HG02759 (cell line): ENCODE data around the gene IGLL5.
"Not testable (repeated sequence)": the region's sequence is repeated elsewhere in the genome, so short reads cannot be mapped to it uniquely, and the experiment has no call there.

Experiments
- ATAC-seq: cut with Tn5 transposase; IDR thresholded peaks from one replicate; pipeline ENCODE4 v1.9.1; 2021; ENCODE audit warnings: mild to moderate bottlenecking, moderate library complexity; ENCODE audit not compliant: unreplicated experiment

IGLL5 gene

DNA sequence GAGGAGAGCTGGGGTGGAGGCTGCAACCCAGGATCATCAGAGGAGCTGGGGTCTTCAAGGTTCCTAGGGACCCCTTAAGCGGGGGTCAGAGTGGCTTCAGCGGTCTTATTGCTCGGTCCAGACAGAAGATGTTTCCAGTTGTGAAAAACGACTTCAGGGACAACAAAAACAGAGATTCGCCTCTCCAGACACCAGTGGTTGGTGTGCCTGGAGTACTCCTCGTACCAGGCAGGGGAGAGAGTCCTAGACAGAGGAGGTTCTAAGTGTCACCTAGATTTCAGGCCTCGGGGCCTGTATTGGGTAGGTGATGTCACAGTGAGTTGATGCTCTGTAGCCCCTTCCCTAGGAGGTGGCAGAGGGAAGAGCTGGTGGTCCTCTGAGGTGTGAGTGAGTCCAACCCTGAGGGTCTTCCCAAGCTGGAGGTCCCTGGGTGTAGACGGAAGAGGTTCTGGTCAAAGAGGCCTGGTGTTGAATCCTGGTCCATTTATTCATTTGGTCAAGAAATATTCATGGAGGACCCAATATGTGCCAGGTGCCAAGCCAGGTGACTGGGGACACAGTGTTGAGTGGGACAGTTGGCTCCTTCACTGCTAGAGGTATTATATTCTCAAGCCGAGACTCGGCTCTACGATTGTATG, 4.4 kb upstream of the IGLL5 start:
- ATAC-seq, result no peak

DNA sequence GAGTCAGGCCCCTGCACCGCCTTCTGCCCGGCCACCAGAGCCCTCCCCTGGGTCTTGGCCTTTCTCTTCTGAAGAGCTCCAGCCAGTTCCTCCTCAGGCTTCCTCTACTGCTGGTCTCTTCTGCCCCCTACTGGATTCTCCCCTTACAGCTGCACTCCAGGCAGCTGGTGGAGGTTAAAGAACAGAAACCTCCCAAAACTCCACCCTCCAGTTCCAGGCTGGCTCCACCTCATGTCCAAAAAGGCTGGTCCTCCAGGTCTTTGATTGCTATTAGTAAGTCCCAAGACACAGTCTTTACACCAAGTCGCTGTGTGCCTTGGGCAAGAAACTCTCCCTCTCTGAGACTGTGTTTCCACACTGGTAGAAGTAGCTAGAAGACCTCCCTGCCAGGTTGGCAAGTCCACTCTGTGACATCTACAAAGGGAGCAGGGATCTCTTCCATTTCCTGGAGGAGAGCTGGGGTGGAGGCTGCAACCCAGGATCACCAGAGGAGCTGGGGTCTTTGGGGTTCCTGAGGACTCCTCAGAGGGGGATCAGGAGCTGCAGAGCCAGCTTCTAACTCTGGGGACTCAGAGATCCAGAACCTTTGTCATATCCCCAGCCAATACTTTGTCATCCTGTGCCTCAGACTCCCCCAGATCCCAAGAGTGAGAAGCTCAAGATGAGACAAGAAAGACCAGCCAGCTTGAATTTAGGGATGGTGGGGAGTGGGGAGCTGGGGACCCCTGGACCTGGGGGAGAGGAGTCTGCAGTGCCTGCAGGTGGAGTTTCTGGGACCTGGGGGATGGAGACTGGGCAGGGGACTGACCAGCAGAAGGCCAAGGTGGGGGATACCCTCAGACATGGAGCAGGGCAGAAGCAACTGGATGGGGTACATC, 3.4 kb upstream of the IGLL5 start:
- peak; percentile 30 for ATAC-seq

DNA sequence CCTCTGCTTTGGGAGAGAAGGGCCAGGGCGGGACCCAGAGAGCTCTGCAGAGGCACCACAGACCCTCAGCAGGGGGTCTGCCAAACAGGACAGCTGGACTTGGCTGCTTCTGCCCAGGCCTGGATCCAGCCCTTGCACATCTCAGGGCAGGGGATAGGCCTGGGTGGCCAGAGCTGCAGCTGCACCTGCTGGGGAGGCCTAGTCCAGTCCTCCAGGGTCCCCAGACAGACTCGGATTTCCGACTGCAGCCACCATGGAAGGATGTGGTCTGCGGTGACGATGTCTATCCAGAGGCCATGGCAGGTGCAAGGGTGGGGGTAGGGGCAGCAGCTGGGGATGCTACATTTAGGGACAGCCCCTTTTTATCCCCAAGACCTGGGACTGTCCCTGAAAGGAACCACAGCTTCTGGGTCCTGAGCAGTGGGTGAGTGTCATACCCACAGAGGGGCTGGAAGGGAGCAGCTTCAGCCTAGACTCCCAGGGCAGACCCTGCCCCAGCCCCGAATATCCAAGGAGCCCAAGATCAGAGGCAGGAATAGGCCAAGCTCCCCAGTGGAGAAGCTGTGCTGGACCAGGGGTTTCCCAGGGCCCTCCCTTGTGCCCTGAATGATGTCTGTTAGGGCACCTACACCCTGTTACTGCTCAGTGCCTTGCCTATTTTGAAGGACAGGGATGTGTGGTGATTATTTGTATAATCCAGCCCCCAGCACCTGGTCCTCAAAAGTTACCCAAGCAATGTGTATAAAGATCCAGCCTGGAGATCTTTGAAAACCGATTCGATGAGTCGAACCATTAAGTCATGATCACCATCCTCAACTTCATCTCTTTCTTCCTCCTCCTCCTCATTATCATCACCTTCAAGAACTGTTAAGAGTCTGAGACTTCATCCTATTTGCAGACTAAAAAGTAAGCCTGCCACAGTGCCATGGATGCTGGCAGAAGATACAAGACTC, 2.5 kb upstream of the IGLL5 start:
- peak; percentile 72 for ATAC-seq

DNA sequence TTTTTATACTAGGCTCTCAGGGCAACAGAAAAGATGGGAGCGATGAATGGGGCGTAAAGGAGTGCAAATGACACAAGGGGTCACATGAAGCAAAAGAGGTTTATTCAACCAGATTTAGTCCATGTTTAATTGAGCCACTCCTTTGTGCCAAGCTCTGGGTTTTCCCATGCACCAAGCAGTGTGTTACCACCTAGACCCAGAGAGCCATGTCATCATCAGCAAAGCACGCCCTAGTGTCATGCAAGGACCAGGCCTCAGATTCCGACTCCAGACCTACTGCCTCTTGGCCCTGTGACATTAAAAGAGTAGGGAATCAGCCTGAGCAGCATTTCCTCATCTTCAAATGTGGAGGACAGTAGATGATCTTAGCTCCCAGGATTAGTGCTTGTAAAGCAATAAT, 1.1 kb upstream of the IGLL5 start:
- ATAC-seq, result no peak

DNA sequence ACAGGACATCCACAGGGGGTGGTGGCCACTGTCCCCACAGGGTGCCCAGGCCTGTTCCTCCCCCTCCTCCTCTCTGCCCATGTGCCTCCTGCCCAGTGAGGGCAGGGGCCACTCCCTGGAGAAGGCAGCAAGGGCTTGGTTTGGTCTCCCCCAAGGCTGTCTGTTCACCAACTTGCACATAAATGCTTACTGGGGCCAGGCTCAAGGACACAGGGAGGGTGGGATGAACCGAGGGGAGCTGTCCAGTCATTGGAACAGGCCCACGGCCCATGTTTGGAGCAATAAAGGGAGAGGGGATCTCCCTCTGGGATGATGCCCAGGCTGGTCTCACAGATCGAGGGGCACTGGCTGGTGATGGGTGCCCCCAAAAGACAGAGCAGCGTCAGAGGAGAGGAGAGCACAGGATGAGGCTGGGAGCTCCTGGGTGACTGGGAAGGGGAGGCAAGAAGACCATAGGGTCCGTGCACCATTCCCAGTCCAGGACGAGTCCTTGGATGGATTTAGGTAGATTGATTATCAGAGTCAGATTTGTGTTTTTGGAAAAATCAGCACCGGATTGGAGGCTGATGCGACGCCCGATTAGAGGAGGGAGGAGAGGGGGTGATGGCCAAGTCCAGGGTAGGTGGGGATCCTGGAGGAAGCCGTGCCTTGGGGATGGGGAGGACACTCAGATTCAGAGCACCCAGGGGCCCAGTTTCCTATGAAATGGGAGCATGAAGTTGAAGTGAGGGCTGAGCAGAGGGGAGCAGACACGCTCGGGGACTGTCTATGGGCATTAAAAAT, 1.1 kb downstream of the IGLL5 start:
- no peak for ATAC-seq

DNA sequence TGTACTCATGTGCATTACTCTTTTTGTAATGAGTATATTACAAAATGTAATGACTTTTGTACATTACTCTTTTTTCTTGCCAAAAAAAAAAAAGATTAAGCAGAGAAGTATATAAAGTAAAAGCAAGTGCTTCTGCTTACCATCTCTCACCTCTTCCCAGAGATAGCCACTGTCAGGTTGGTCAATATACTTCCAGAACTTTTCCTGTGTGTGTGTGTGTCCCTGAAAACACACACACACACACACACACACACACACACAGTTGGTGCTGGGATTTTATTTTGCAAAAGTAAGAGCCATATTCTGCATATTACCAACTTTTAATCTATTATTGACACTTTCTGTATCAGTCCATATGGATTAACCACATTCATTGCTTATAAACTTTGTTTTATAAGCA, 2.5 kb downstream of the IGLL5 start:
- no peak for ATAC-seq

DNA sequence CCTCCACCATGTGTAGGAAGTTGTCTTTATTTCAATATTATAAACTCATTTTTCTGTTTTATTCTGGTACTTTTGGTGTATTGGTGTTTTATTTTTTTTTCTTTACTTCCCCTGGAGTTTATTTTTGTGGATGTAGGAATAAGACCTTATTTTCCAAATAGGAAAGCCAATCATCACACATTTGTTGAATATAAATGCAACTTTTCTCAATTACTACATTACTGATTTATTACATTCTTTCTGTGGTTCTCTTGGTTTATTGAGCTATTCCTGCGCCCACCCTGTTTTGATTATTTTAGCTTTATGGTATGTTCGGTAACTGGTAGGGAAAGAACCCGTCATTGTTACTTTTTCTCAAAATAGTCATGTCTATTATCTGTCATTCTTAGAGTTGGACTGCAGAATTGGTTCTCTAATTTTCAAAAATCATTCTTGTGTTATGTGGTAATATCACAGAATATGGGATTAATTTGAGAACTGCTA, 3.6 kb downstream of the IGLL5 start:
- ATAC-seq, result no peak

DNA sequence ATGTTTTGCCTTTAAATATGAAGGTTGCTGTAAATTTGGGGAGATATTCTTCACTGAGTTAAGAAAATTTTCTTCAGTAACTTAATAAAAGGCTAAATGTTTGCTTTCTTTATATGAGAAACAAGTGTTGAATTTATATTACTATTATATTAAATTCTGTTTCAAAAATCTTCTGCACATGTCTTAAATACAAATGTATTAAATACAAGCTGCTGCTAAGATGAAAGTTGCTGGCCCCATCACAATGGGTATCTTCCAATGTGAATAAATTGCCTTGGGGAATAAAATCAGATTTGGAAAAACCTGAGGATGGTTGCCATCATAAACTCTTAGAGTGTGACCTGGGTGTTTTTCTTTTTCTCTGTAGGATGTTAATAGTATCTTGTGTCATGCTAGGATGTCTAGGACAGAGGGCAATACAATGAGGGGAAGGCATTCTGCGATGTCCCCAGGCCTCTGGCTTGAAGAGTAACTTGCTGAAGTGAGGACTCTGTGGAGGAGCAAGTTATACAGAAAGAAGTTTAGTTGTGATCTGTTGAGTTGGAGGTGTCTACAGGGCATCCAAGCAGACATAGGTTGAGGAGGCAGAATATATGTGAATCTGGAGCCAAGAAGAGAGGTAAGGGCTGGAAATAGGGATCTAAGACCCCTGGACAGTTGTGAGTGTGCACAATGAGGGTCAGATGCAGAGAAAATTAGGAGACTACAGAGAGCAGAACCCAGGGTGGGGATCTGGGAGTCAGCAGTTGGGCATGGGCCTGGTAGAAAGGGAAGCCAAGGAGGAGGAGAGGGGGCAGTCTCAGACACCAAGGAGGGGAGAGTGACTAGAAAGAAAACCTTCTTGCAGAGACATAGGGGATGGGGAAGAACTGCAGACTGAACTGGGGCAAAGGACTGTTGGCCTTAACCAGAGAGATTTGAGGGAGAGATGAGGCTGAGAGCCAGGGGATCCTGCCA, 4.8 kb downstream of the IGLL5 start:
- no peak for ATAC-seq

DNA sequence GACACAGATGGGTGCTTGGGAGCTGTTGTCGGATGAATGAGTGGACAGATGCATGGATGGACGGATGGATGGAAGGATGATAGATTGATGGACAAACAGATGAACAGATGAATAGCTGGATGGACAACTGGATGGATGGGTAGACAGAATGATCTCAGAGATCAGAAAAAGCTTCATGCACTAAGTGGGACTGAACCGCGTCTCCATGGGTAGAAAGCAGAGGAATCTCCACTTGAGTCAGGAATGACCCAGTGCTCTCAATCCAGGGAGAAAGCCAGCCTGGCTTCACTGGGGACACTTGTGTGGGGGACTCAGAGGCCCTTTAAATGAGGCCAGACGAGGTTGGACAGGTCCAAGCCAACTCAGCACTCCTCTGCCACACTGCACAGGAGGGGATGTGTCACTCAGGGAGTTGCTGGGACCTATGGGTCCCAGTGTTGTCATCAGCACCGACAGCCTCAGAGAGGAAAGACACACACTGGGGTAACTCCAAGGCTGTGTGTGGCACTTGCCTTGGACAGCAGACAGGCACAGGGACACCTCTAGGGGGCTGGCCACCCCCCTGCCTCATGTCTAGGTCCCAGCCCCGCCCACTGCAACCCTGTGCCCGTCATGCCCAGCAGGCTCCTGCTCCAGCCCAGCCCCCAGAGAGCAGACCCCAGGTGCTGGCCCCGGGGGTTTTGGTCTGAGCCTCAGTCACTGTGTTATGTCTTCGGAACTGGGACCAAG, 5.6 kb downstream of the IGLL5 start:
- ATAC-seq, result no peak

DNA sequence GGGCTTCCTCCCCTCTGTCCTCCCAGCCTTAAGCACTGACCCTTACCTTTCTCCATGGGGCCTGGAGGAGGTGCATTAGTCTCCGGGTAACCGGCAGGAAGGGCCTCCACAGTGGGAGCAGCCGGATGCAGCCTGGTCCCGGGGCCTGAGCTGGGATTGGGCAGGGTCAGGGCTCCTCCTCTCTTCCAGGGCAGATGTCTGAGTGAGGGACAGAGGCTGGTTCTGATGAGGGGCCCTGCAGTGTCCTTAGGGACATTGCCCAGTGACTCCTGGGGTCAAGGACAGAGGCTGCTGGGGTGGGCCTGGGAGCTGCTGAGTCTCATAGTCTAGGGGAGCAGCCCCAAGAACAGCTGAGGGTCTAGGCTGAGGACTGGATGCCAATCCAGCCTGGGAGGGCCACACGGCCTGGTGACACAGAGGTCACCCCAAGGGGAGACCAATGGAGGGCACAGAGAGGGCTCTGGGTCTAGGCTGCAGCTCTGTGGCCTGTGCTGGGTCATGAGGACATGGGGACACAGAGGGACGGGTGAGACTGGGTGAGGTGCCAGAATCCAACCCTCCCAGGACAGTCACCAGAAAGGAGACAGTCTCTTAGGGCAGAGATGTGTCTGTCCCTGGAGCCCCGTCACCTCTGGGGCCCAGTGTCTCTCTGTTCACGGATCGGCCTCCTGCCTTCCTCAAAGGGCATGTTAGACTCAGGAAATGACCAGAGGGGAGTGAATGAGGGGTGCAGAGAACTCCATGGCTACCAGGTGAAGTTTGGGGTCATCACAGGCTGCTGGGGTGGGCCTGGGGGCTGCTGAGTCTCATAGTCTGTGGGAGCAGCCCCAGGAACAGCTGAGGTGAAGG, 6.5 kb downstream of the IGLL5 start:
- no peak for ATAC-seq

DNA sequence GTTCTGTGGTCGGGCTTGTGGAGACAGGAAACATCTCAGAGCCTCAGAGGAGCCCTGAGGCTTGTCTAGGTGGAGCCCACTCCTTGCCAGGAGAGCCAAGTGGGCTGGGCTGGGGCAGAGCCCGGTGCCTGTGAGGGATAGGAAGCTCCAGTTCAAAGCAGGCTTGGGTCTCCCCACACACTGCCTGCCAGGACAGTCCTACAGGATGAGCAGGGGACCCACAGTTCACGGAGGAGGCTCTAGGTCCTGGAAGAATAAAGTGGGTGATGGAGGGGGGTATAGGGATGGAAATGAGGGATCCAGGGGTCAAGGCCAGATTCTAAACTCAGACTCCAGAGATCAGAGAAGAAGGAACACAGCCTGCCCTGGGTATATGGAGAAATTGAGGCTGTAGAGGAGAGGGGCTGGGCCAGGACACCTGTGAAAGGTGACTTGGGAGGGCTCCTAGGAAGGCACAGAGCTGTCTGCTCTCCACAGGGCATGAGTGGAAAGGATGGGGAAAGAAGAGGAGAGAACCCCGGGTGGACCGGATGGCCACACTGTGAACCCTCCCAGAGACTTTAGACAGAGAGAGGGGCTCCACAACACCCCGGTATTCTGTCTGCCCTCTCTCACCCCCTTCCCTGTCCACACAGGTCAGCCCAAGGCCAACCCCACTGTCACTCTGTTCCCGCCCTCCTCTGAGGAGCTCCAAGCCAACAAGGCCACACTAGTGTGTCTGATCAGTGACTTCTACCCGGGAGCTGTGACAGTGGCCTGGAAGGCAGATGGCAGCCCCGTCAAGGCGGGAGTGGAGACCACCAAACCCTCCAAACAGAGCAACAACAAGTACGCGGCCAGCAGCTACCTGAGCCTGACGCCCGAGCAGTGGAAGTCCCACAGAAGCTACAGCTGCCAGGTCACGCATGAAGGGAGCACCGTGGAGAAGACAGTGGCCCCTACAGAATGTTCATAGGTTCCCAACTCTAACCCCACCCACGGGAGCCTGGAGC, 7.4 kb downstream of the IGLL5 start:
- ATAC-seq, result no peak

DNA sequence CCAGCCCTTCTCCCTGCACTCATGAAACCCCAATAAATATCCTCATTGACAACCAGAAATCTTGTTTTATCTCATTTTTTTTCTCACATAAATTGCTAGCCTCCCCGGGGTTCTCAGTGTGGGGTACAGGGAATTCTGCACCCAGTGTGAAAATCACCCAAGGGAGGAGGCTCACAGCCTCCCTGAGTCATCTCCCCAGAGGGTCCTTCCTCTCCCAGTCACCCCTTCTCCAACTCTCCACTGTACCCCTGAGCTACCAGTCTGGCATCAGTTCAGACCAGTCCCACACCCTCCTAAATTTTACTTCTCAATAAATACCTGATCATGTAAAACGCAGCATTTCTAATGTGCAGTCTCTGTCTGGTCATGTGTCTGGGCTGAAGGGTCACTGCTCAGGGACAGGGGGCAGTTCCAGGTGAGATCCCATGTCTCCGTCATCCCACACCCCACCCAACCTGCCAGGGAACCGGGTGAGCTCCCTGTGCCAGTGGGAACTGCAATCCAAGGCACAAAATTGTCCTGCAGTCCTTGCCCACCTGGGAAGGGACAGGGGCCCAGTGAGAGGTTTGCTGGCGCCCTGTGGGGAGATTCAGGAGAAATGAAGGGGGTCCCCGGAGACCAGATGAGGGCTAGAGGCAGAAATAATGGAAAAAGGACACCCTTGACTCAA, 8.3 kb downstream of the IGLL5 start:
- ATAC-seq, result no peak

DNA sequence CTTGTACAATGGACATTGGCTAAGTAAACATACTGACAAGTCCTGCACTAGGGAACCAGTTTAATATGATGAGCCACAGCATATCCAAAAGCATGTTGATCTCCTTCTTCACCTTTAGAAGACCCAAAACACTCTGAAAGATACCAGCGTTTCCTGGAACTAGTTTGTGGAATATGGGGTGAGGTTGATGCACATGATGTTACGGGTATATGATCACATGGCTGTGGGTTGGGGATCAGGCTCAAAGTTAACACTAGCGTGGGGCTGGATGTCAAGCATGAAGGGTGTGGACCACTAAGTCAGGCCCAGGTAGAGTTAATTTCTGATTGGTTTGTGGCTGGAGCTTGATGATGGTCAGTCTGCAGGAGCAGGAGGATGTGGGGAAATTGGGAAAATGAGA, 9.0 kb downstream of the IGLL5 start:
- no peak for ATAC-seq

DNA sequence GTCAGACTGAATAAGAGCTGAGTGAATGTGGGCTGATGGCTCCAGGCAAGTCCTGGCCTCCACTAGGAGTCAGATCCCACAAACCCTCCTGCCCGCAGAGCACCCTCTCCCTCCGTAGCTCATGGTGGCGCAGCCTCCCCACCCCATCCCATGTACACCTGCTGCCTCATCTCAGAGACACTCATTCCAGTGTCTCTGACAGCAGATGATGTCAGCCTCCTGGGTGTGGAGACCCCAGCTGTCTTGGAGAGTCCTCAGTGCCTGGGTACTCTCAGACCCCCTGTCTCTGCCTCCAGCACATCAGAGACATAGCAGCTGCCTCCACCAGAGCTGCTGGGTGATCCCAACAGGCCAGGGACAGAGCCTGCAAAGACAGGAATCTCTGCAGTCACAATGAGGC, 9.5 kb downstream of the IGLL5 start:
- ATAC-seq, result no peak

DNA sequence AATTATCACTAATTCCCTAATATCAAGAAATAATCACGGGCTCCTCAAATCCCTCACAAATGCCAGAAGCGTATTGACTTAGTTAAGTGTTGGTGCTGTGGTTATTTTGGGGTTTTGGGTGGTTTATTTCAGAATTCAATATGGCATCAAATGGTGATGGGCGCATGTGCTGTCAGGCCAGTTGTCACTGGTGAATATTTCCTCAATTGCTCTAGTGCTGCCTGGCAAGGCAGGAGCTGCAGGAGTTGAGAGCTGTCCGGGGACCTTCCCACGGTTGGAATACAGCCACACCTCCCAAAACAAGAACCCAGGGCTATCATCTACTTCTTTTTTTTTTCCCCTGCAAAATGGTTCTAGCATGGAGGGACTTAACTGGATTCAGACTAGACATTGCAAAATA, 10.3 kb downstream of the IGLL5 start:
- ATAC-seq, result no peak

DNA sequence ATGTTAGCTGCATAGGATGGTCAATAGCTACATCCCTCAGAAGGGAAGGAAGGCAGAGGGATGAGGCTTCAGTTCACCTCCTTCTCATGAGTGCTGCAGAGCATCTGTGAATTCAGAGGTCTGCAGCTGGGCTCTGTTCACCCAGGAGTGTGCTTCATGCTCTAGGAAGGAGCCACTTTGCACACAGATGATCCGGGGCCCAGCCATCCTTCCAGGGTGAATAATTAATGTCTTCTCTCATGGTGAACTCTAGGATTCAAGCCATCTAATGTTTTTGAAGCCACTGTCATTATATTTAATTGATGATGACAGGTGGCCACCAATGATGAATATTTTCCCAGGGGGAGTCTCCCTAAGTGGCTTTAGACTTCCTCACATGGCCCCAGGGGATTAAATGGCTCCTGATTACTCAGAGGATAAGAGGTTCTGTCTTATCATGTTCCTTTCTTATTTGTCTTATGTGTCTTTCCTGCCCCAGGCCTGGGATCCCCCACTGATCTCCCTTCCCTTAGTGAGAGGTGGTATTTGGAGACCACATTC, 10.9 kb downstream of the IGLL5 start:
- not testable (repeated sequence) for ATAC-seq
